Measurements from ENCODE around the gene EMD. TPM values are rescaled to one million over a fixed set of nuclear protein-coding genes. Genes with fewer than 3 reads are reported as not detected.

EMD gene
- total and polyA plus RNA-seq, 2 donors (not counting 1 experiment from before 2014, with no cell fraction given): 26.4 to 72.1 TPM

DNA sequence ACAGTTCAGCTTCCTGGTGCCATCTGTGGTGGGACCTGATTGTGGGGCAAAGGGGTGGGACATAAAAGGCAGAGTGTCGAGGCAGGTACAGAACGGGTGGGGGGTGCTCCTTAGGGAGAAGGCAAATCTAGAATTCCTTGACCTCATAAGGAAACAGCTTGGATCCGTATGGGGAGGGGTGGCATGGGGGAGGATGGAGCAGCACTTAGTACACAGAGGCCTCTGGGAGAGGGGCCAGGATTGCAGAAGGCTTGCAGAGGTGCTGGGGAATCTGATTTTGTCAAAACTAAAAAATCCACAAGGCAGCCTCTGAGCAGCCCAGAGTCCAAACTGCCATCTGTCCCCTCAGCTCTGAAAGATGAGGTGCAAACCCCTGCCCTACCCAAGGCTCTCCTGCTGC, 2.3 kb upstream of the EMD start:
- Histone ChIP-seq H3K9me3 (ENCODE audit: control insufficient read depth, insufficient read depth, low read depth, low read length) (no peaks in the 10 kb centered on the region), H3K9ac (ENCODE audit: insufficient read depth, low read length) (no peak overlapping the region), H3K79me2 (ENCODE audit: control insufficient read depth, insufficient read depth, low read length) (peaks cover 31% of the 10 kb centered on the region), H3K27ac (ENCODE audit: insufficient read depth, low read length) (no peak overlapping the region), H3K27me3 (ENCODE audit: control insufficient read depth, insufficient read depth, low read length) (no peaks in the 10 kb centered on the region), H3K4me2 (ENCODE audit: extremely low read depth, insufficient read depth, low read length) (no peak overlapping the region), H4K20me1 (ENCODE audit: control insufficient read depth, extremely low read depth, insufficient read depth, low read length) (no peaks in the 10 kb centered on the region), H3K4me1 (ENCODE audit: control insufficient read depth, extremely low read depth, insufficient read depth, low read length) (peaks cover 5% of the 10 kb centered on the region), H3K36me3 (ENCODE audit: control insufficient read depth, insufficient read depth, low read length) (peaks cover 3% of the 10 kb centered on the region), H2AFZ (ENCODE audit: low read length) (no peak overlapping the region), H3K4me3 (replicated peaks in 1 of 4; ENCODE audit: control extremely low read depth in 1 of 4, insufficient read depth in 1 of 4, low read depth in 3 of 4, low read length in 4 of 4) (no peak overlapping the region)
- DNase-seq (ENCODE audit: low read depth in 2 of 2): peak in 1 of 2 donors; percentile 55
- TF ChIP-seq EZH2 (IDR thresholded peaks at IDR 0.05; ENCODE audit: low read length, missing control alignments): no peak
- TF ChIP-seq, protein P1, sequence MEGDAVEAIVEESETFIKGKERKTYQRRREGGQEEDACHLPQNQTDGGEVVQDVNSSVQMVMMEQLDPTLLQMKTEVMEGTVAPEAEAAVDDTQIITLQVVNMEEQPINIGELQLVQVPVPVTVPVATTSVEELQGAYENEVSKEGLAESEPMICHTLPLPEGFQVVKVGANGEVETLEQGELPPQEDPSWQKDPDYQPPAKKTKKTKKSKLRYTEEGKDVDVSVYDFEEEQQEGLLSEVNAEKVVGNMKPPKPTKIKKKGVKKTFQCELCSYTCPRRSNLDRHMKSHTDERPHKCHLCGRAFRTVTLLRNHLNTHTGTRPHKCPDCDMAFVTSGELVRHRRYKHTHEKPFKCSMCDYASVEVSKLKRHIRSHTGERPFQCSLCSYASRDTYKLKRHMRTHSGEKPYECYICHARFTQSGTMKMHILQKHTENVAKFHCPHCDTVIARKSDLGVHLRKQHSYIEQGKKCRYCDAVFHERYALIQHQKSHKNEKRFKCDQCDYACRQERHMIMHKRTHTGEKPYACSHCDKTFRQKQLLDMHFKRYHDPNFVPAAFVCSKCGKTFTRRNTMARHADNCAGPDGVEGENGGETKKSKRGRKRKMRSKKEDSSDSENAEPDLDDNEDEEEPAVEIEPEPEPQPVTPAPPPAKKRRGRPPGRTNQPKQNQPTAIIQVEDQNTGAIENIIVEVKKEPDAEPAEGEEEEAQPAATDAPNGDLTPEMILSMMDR (conservative IDR thresholded peaks at IDR 0.05 in 1 of 2, IDR thresholded peaks at IDR 0.05 in 1 of 2; ENCODE audit: low read depth in 1 of 2, low read length in 2 of 2): no peak

DNA sequence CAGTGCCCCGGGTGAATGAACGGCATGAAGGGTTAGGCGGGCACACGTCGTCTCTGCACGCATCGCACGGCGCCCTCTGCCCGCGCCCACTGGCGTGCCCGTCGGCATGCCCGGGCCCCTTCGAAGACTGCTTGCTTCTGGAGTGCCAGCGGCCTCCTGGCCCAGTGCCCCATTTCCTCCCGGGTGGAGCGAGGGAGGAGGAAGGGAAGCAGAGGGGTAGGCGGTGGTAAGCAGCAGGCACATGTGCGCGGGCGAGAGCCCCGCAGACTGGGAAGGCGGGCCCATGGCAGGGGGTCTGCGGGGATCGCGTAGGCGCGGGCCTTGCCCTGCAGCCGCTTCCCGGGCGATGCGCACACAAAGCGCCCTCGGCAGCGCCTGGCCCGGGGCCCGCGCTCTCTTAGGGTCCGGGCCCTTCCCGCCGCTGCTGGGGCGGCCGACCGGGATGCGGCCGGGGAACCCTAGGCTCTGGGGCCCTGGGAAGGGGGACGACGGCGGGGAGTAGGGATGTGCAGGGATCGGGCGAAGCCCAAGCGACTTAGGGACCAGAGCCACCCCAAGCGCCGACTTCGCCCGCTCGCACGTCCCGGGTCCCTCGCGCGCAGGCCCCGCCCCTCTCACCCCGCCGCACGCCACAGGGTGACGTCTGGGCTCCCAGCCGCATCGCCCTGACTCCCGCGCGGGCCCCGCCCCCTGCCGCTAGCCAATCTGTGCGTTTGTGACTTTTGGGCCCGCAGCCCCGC, 866 bp upstream of the EMD start:
- Histone ChIP-seq H3K36me3 (ENCODE audit: control insufficient read depth, insufficient read depth, low read length) (peaks cover 3% of the 10 kb centered on the region), H3K9me3 (ENCODE audit: control insufficient read depth, insufficient read depth, low read depth, low read length) (no peaks in the 10 kb centered on the region), H2AFZ (ENCODE audit: low read length) (no peak overlapping the region), H3K4me3 (replicated peaks in 1 of 4; ENCODE audit: control extremely low read depth in 1 of 4, insufficient read depth in 1 of 4, low read depth in 3 of 4, low read length in 4 of 4) (peak overlapping the region in 3 of 4 experiments; percentile 25 to 52 (median 33)), H3K9ac (ENCODE audit: insufficient read depth, low read length) (peak overlapping the region; percentile 76), H3K79me2 (ENCODE audit: control insufficient read depth, insufficient read depth, low read length) (peaks cover 24% of the 10 kb centered on the region), H3K4me2 (ENCODE audit: extremely low read depth, insufficient read depth, low read length) (peak overlapping the region; percentile 51), H3K27ac (ENCODE audit: insufficient read depth, low read length) (peak overlapping the region; percentile 90), H3K27me3 (ENCODE audit: control insufficient read depth, insufficient read depth, low read length) (no peaks in the 10 kb centered on the region), H4K20me1 (ENCODE audit: control insufficient read depth, extremely low read depth, insufficient read depth, low read length) (no peaks in the 10 kb centered on the region), H3K4me1 (ENCODE audit: control insufficient read depth, extremely low read depth, insufficient read depth, low read length) (peaks cover 5% of the 10 kb centered on the region)
- DNase-seq (ENCODE audit: low read depth in 2 of 2): peak in 1 of 2 donors; percentile 49
- no peak for TF ChIP-seq EZH2 (IDR thresholded peaks at IDR 0.05; ENCODE audit: low read length, missing control alignments)
- TF ChIP-seq, protein P1 (conservative IDR thresholded peaks at IDR 0.05 in 1 of 2, IDR thresholded peaks at IDR 0.05 in 1 of 2; ENCODE audit: low read depth in 1 of 2, low read length in 2 of 2): no peak

DNA sequence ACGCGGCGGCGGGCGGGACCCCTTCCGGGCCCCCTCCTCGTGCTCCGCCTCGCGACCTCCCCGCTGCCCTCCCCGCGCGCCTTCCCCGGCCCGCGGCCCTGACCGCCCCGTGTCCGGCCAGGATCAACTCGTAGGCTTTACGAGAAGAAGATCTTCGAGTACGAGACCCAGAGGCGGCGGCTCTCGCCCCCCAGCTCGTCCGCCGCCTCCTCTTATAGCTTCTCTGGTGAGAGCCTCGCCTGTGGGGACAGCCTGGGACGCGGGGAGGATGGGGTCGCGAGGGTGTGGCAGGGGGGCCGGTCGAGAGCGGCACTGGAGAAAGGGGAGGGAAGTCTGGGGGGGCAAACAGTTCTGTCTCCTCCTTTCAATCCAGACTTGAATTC, 465 bp downstream of the EMD start:
- TF ChIP-seq EZH2 (IDR thresholded peaks at IDR 0.05; ENCODE audit: low read length, missing control alignments): no peak
- TF ChIP-seq, protein P1 (conservative IDR thresholded peaks at IDR 0.05 in 1 of 2, IDR thresholded peaks at IDR 0.05 in 1 of 2; ENCODE audit: low read depth in 1 of 2, low read length in 2 of 2): no peak
- Histone ChIP-seq H3K9me3 (ENCODE audit: control insufficient read depth, insufficient read depth, low read depth, low read length) (no peaks in the 10 kb centered on the region), H3K27me3 (ENCODE audit: control insufficient read depth, insufficient read depth, low read length) (no peaks in the 10 kb centered on the region), H3K4me3 (replicated peaks in 1 of 4; ENCODE audit: control extremely low read depth in 1 of 4, insufficient read depth in 1 of 4, low read depth in 3 of 4, low read length in 4 of 4) (peak overlapping the region; percentile 73 to 84 (median 77)), H3K4me2 (ENCODE audit: extremely low read depth, insufficient read depth, low read length) (peak overlapping the region; percentile 88), H3K27ac (ENCODE audit: insufficient read depth, low read length) (peak overlapping the region; percentile 96), H3K9ac (ENCODE audit: insufficient read depth, low read length) (peak overlapping the region; percentile 97), H3K79me2 (ENCODE audit: control insufficient read depth, insufficient read depth, low read length) (peaks cover 18% of the 10 kb centered on the region), H4K20me1 (ENCODE audit: control insufficient read depth, extremely low read depth, insufficient read depth, low read length) (no peaks in the 10 kb centered on the region), H2AFZ (ENCODE audit: low read length) (no peak overlapping the region), H3K36me3 (ENCODE audit: control insufficient read depth, insufficient read depth, low read length) (peaks cover 3% of the 10 kb centered on the region), H3K4me1 (ENCODE audit: control insufficient read depth, extremely low read depth, insufficient read depth, low read length) (peaks cover 5% of the 10 kb centered on the region)
- no peak for DNase-seq (ENCODE audit: low read depth in 2 of 2)

Measured in fibroblast of lung (primary cell).